HEK293 (cell line): ENCODE data around the gene PERM1.

ENCODE experiments used
- CTCF ChIA-PET: fragments of 350-600 bp; formaldehyde crosslinking; extraction: SDS; loops from one replicate; lab custom pipeline; 2021; ENCODE audit warnings: antibody characterized with exemption; lab: Yijun Ruan, JAX
- POLR2A ChIA-PET: fragments of 300-600 bp; formaldehyde crosslinking; extraction: SDS; loops from one replicate; lab custom pipeline; 2020; ENCODE audit warnings: antibody characterized with exemption, inconsistent platforms; lab: Yijun Ruan, JAX
- H3K27ac ChIP-seq: fragments of 200-500 bp; sonication (Bioruptor generic); 2 replicates; pipeline ENCODE4 v1.5.1; 2014; ENCODE audit warnings: low read depth, low read length, control low read depth, inconsistent platforms; ENCODE audit errors: extremely low read depth
- H3K36me3 ChIP-seq, 2 experiments: fragments of 200-500 bp in 1 of 2; sonication (Bioruptor generic) in 1 of 2; 1 replicate in 1 of 2; 2 replicates in 1 of 2; pipeline ENCODE4 v1.5.1; 2014 to 2017; ENCODE audit warnings: inconsistent platforms in 2 of 2, low read length in 2 of 2; ENCODE audit not compliant: control insufficient read depth in 2 of 2, insufficient read depth in 1 of 2
- H3K4me1 ChIP-seq: fragments of 200-500 bp; sonication (Bioruptor generic); 2 replicates; pipeline ENCODE4 v1.5.1; 2014; ENCODE audit warnings: mild to moderate bottlenecking, low read length, inconsistent platforms; ENCODE audit not compliant: control insufficient read depth, insufficient read depth
- H3K4me3 ChIP-seq: 2 replicates; pipeline ENCODE4 v1.5.1; 2011; ENCODE audit warnings: low read depth, mild to moderate bottlenecking, control low read depth, low read length, moderate library complexity
- H3K9me3 ChIP-seq: fragments of 200-500 bp; sonication (Bioruptor generic); 2 replicates; pipeline ENCODE4 v1.5.1; 2014; ENCODE audit warnings: low read depth, low read length, inconsistent platforms; ENCODE audit not compliant: control insufficient read depth, insufficient read depth
- GLI4 ChIP-seq: fragments of 450-650 bp; formaldehyde crosslinking; IDR thresholded peaks from 2 replicates; pipeline ENCODE4 v1.5.1; 2016; ENCODE audit warnings: missing biosample characterization, missing genetic modification characterization
- GLIS2 ChIP-seq: fragments of 450-650 bp; formaldehyde crosslinking; IDR thresholded peaks from 2 replicates; pipeline ENCODE4 v1.5.1; 2016; ENCODE audit warnings: missing biosample characterization, missing genetic modification characterization
- HOXA7 ChIP-seq: sonication (generic); formaldehyde crosslinking; IDR thresholded peaks from 2 replicates; pipeline ENCODE4 v1.8.1; 2022; ENCODE audit warnings: missing genetic modification reagents, borderline replicate concordance
- KLF1 ChIP-seq: fragments of 450-650 bp; formaldehyde crosslinking; IDR thresholded peaks from 2 replicates; pipeline ENCODE4 v1.5.1; 2016; ENCODE audit warnings: missing biosample characterization, missing genetic modification characterization
- PRDM1 ChIP-seq: fragments of 450-650 bp; formaldehyde crosslinking; IDR thresholded peaks from 2 replicates; pipeline ENCODE4; 2016; ENCODE audit warnings: missing biosample characterization, missing genetic modification characterization
- TSHZ1 ChIP-seq: fragments of 450-650 bp; formaldehyde crosslinking; IDR thresholded peaks from 2 replicates; pipeline ENCODE4 v1.5.1; 2016; ENCODE audit warnings: missing biosample characterization, missing genetic modification characterization, borderline replicate concordance
- ZBTB1 ChIP-seq: fragments of 450-650 bp; formaldehyde crosslinking; IDR thresholded peaks from 2 replicates; pipeline ENCODE4 v1.5.1; 2016; ENCODE audit warnings: missing biosample characterization, missing genetic modification characterization
- ZBTB17 ChIP-seq: fragments of 450-650 bp; formaldehyde crosslinking; IDR thresholded peaks from 2 replicates; pipeline ENCODE4 v1.5.1; 2016; ENCODE audit warnings: missing biosample characterization, missing genetic modification characterization
- ZBTB7A ChIP-seq: fragments of 450-650 bp; formaldehyde crosslinking; IDR thresholded peaks from 2 replicates; pipeline ENCODE4 v1.5.1; 2016; ENCODE audit warnings: low read depth, missing biosample characterization, missing genetic modification characterization
- ZNF132 ChIP-seq: fragments of 450-650 bp; formaldehyde crosslinking; IDR thresholded peaks from 2 replicates; pipeline ENCODE4 v1.5.1; 2017; ENCODE audit warnings: missing biosample characterization, missing genetic modification characterization, borderline replicate concordance
- ZNF175 ChIP-seq: fragments of 450-650 bp; formaldehyde crosslinking; IDR thresholded peaks from 2 replicates; pipeline ENCODE4 v1.5.1; 2016; ENCODE audit warnings: missing biosample characterization, missing genetic modification characterization
- ZNF341 ChIP-seq: fragments of 450-650 bp; formaldehyde crosslinking; IDR thresholded peaks from 2 replicates; pipeline ENCODE4; 2016; ENCODE audit warnings: low read depth, missing biosample characterization, missing genetic modification characterization
- ZNF510 ChIP-seq: fragments of 450-650 bp; formaldehyde crosslinking; IDR thresholded peaks from 2 replicates; pipeline ENCODE4 v1.5.1; 2018; ENCODE audit warnings: mild to moderate bottlenecking, missing genetic modification characterization, missing biosample characterization; ENCODE audit not compliant: insufficient replicate concordance
- ZNF521 ChIP-seq: fragments of 450-650 bp; formaldehyde crosslinking; IDR thresholded peaks from 2 replicates; pipeline ENCODE4 v1.5.1; 2017; ENCODE audit warnings: missing biosample characterization, mild to moderate bottlenecking, missing genetic modification characterization
- ZNF529 ChIP-seq: fragments of 450-650 bp; formaldehyde crosslinking; IDR thresholded peaks from 2 replicates; pipeline ENCODE4 v1.5.1; 2017; ENCODE audit warnings: missing genetic modification characterization, missing biosample characterization; ENCODE audit not compliant: insufficient replicate concordance
- ZNF621 ChIP-seq: fragments of 450-650 bp; formaldehyde crosslinking; IDR thresholded peaks from 2 replicates; pipeline ENCODE4 v1.5.1; 2017; ENCODE audit warnings: missing biosample characterization, missing genetic modification characterization
- ZNF629 ChIP-seq: fragments of 450-650 bp; formaldehyde crosslinking; IDR thresholded peaks from 2 replicates; pipeline ENCODE4 v1.5.1; 2017; ENCODE audit warnings: missing biosample characterization, missing genetic modification characterization
- ZNF660 ChIP-seq: fragments of 450-650 bp; IDR thresholded peaks from 2 replicates; pipeline ENCODE4 v1.5.1; 2018; ENCODE audit warnings: missing biosample characterization, mild to moderate bottlenecking, missing genetic modification characterization
- ZNF76 ChIP-seq: fragments of 450-650 bp; formaldehyde crosslinking; IDR thresholded peaks from 2 replicates; pipeline ENCODE4; 2016; ENCODE audit warnings: low read depth, missing biosample characterization, missing genetic modification characterization, borderline replicate concordance
- ZNF791 ChIP-seq: fragments of 450-650 bp; formaldehyde crosslinking; IDR thresholded peaks from 2 replicates; pipeline ENCODE4 v1.5.1; 2016; ENCODE audit warnings: missing biosample characterization, missing genetic modification characterization
- ZXDB ChIP-seq: fragments of 450-650 bp; formaldehyde crosslinking; IDR thresholded peaks from 2 replicates; pipeline ENCODE4 v1.5.1; 2016; ENCODE audit warnings: missing biosample characterization, missing genetic modification characterization
- TF ChIP-seq, protein P1 (sequence below): fragments of 450-650 bp; formaldehyde crosslinking; IDR thresholded peaks from 2 replicates; pipeline ENCODE4 v1.5.0; 2017; ENCODE audit warnings: missing biosample characterization, missing genetic modification characterization, borderline replicate concordance

The PERM1 gene

DNA sequence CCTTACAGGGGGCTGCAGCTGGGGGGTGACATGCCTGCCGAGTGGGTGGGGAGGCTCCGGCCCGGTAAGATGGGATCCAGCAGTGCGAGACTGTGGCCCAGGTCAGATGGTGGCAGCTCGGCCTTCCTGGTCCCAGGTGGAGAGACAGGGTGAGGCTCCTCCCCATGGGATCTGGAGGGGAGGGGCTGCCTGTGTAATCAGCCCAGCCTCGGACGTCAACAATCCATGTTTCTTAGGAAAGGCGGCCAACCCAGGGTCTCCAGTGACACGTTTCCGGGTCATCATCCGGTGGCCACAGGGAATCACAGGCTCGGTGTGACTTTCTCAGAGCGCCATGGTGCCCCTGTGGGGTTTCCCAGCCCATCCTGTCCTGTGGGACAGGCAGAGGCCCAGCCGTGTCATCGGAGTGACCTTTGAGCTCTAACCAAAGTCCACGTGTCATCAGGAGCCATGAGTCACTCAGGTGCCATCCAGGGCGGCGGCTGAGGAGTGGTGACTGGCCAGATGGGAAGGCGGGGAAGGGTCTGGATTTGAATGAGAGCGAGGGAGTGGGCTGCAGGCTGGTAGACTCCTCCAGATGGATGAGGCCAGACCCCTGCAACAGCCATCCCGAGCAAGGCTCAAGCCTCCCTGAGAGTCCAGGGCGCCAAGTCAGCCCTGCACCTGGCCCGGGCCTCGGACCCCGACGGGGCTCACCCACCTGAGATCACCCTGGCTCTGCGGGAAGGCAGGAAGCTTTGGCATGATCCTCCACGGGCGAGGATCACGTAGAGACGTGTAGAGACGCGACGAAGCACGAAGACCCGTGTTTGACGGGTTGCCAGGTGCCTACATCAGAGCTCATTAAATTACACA, 24.6 kb upstream of the PERM1 start:
- TF ChIP-seq ZNF660 (tag by site-specific recombination): 0 out of 2 replicates have a peak, but pooled peaks have one; percentile 9
- peak; percentile 30; the same call in 1 of the 2 replicates for TF ChIP-seq ZXDB (tag by site-specific recombination)
- no peak for TF ChIP-seq ZNF76 (tag by site-specific recombination)
- TF ChIP-seq ZNF629 (tag by site-specific recombination): 0 out of 2 replicates have a peak, but pooled peaks have one; percentile 28
- peak; percentile 17; the same call in 1 of the 2 replicates for TF ChIP-seq KLF1 (tag by site-specific recombination)
- TF ChIP-seq ZNF621 (tag by site-specific recombination): no peak
- peak; percentile 8; the same call in 1 of the 2 replicates for TF ChIP-seq ZNF341
- no peak for TF ChIP-seq ZBTB1
- H3K27ac ChIP-seq: no peak overlapping the region

GRCh38 chr1:1005774-1006304, 23.9 kb upstream of the PERM1 start:
- CTCF ChIA-PET: interaction anchor here (1.0 to 1.2 kb wide), 2 partner anchors 9 to 58 kb away, joined by 4 to 5 read pairs; no protein-coding TSS in a partner anchor
- Histone ChIP-seq H3K27ac (no peak overlapping the region), H3K4me1 (no peaks in the 10 kb centered on the region), H3K36me3 (peaks cover 3 to 19% of the 10 kb centered on the region in 2 experiments; a peak in 2 of 3 replicates), H3K4me3 (no peak overlapping the region), H3K9me3 (no peaks in the 10 kb centered on the region)
- TF ChIP-seq GLIS2 (tag by site-specific recombination) (peak; percentile 47), ZBTB7A (tag by site-specific recombination) (peak; percentile 36; the same call in 1 of the 2 replicates)
- TF ChIP-seq, protein P1, sequence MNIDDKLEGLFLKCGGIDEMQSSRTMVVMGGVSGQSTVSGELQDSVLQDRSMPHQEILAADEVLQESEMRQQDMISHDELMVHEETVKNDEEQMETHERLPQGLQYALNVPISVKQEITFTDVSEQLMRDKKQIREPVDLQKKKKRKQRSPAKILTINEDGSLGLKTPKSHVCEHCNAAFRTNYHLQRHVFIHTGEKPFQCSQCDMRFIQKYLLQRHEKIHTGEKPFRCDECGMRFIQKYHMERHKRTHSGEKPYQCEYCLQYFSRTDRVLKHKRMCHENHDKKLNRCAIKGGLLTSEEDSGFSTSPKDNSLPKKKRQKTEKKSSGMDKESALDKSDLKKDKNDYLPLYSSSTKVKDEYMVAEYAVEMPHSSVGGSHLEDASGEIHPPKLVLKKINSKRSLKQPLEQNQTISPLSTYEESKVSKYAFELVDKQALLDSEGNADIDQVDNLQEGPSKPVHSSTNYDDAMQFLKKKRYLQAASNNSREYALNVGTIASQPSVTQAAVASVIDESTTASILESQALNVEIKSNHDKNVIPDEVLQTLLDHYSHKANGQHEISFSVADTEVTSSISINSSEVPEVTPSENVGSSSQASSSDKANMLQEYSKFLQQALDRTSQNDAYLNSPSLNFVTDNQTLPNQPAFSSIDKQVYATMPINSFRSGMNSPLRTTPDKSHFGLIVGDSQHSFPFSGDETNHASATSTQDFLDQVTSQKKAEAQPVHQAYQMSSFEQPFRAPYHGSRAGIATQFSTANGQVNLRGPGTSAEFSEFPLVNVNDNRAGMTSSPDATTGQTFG (tag by site-specific recombination): no peak
- POLR2A ChIA-PET: no interaction called here

More for the DNA sequence above, 24.6 kb upstream of the PERM1 start:
- Histone ChIP-seq H3K9me3 (no peaks in the 10 kb centered on the region), H3K4me3 (no peak overlapping the region), H3K36me3 (peaks cover 3 to 21% of the 10 kb centered on the region in 2 experiments; a peak in 2 of 3 replicates), H3K4me1 (no peaks in the 10 kb centered on the region)
- POLR2A ChIA-PET: interaction anchor here (1.1 to 1.3 kb wide), 3 partner anchors 9 to 44 kb away, joined by 3 read pairs; partner anchors contain the start of gene AGRN
- CTCF ChIA-PET: interaction anchor here (0.6 to 1.1 kb wide), 5 partner anchors 9 to 94 kb away, joined by 3 to 5 read pairs (median 4); partner anchors contain the start of gene AGRN

GRCh38 chr1:1004780-1005697, 23.1 kb upstream of the PERM1 start:
- Histone ChIP-seq H3K4me1 (no peaks in the 10 kb centered on the region), H3K27ac (no peak overlapping the region), H3K9me3 (no peaks in the 10 kb centered on the region), H3K36me3 (peaks cover 3 to 19% of the 10 kb centered on the region in 2 experiments; a peak in 2 of 3 replicates), H3K4me3 (no peak overlapping the region)
- POLR2A ChIA-PET: no interaction called here
- CTCF ChIA-PET: interaction anchor here (0.6 to 1.2 kb wide), 2 partner anchors 59 to 266 kb away, joined by 3 to 4 read pairs; no protein-coding TSS in a partner anchor
- TF ChIP-seq HOXA7 (CRISPR knock-in tag) (no peak), TSHZ1 (tag by site-specific recombination) (no peak), ZNF529 (no peak), ZNF175 (tag by site-specific recombination) (no peak), PRDM1 (tag by site-specific recombination) (peak; percentile 40; the same call in 1 of the 2 replicates), ZBTB17 (tag by site-specific recombination) (no peak), ZNF791 (tag by site-specific recombination) (no peak), ZNF510 (tag by site-specific recombination) (no peak), ZBTB1 (no peak), GLI4 (tag by site-specific recombination) (no peak), ZNF132 (tag by site-specific recombination) (no peak), ZNF521 (tag by site-specific recombination) (no peak)
